B cell (primary cell): ENCODE results near the gene RPS6KA4. TPM values are rescaled to one million over a fixed set of nuclear protein-coding genes. Genes with fewer than 3 reads are reported as not detected.

Experiments used
- ATAC-seq: fragments of 200-7000 bp; cut with Tn5 transposase; one replicate; pipeline ENCODE4 v1.10.0; 2021; ENCODE audit warnings: low read depth, mild to moderate bottlenecking, moderate number of reproducible peaks, moderate library complexity
- CTCF ChIA-PET: fragments of 350-600 bp; sonication (Branson Sonifier 250); formaldehyde crosslinking; loops from one replicate; lab custom pipeline; 2021; ENCODE audit warnings: antibody characterized with exemption, inconsistent platforms; lab: Charles Lee
- POLR2A ChIA-PET: fragments of 350-600 bp; sonication (Branson Sonifier 250); formaldehyde crosslinking; loops from one replicate; lab custom pipeline; 2021; ENCODE audit warnings: antibody characterized with exemption; lab: Charles Lee
- DNase-seq: peaks from one replicate; pipeline ENCODE4 v3.0.0; 2013
- H2AFZ ChIP-seq: 2 replicates; pipeline ENCODE4 v1.6.1; 2012; ENCODE audit warnings: mild to moderate bottlenecking, low read depth, low read length; ENCODE audit not compliant: insufficient read depth, poor library complexity, severe bottlenecking
- H3K27ac ChIP-seq, 2 donors: 1 replicate in 1 of 2; 2 replicates in 1 of 2; pipeline ENCODE4 v1.5.1; 2012 to 2013; ENCODE audit warnings: low read length in 2 of 2, mild to moderate bottlenecking in 2 of 2, moderate library complexity in 1 of 2
- H3K27me3 ChIP-seq, 4 experiments: fragments of 200-600 bp in 1 of 4; sonication (generic) in 1 of 4; replicated peaks in 1 of 4; 1 replicate in 2 of 4; 2 replicates in 2 of 4; pipeline versions ENCODE4 v1.6.1 to v1.7.0; 2013 to 2016; ENCODE audit warnings: low read length in 3 of 4, mild to moderate bottlenecking in 2 of 4, mixed read lengths in 1 of 4, moderate library complexity in 1 of 4; ENCODE audit not compliant: insufficient read depth in 4 of 4, control insufficient read depth in 3 of 4; ENCODE audit errors: control extremely low read depth in 1 of 4
- H3K36me3 ChIP-seq, 2 experiments: replicated peaks in 1 of 2; 1 replicate in 1 of 2; 2 replicates in 1 of 2; pipeline versions ENCODE4 v1.6.1 to v1.7.1; 2013; ENCODE audit warnings: low read length in 1 of 2; ENCODE audit not compliant: insufficient read depth in 2 of 2, control insufficient read depth in 1 of 2; ENCODE audit errors: control extremely low read depth in 1 of 2, extremely low read depth in 1 of 2
- H3K4me1 ChIP-seq, 2 donors: fragments of 200-600 bp in 1 of 2; sonication (generic) in 1 of 2; 1 replicate in 1 of 2; 2 replicates in 1 of 2; pipeline versions ENCODE4 v1.5.1 to v1.6.1; 2013 to 2017; ENCODE audit warnings: low read length in 2 of 2; ENCODE audit not compliant: control insufficient read depth in 2 of 2, insufficient read depth in 2 of 2
- H3K4me2 ChIP-seq: replicated peaks from 2 replicates; pipeline ENCODE3; 2012; ENCODE audit warnings: mild to moderate bottlenecking, low read depth, low read length; ENCODE audit not compliant: poor library complexity, severe bottlenecking
- H3K4me3 ChIP-seq, 5 experiments: fragments of 200-600 bp in 1 of 5; sonication (generic) in 1 of 5; 1 replicate in 3 of 5; 2 replicates in 2 of 5; pipeline versions ENCODE4 v1.5.1 to v1.7.0; 2011 to 2016; ENCODE audit warnings: low read length in 4 of 5, mild to moderate bottlenecking in 4 of 5, low read depth in 2 of 5, control low read depth in 1 of 5, moderate library complexity in 1 of 5; ENCODE audit not compliant: insufficient read depth in 1 of 5; ENCODE audit errors: control extremely low read depth in 1 of 5, extremely low read depth in 1 of 5
- H3K79me2 ChIP-seq: fragments of 200-600 bp; sonication (generic); one replicate; pipeline ENCODE4 v1.6.0; 2016; ENCODE audit warnings: low read length; ENCODE audit not compliant: control insufficient read depth, insufficient read depth
- H3K9ac ChIP-seq: fragments of 200-600 bp; sonication (generic); 2 replicates; pipeline ENCODE4 v1.6.1; 2017; ENCODE audit warnings: mild to moderate bottlenecking, low read length, moderate library complexity
- H3K9me3 ChIP-seq, 3 donors: one replicate each; pipeline versions ENCODE4 v1.6.1 to v1.7.1; 2013; ENCODE audit warnings: low read length in 2 of 3; ENCODE audit not compliant: control insufficient read depth in 2 of 3, insufficient read depth in 1 of 3; ENCODE audit errors: control extremely low read depth in 1 of 3
- H4K20me1 ChIP-seq: 2 replicates; pipeline ENCODE4 v1.6.0; 2012; ENCODE audit warnings: mild to moderate bottlenecking, low read length; ENCODE audit not compliant: insufficient read depth, control insufficient read depth, poor library complexity, severe bottlenecking
- H3K27ac Mint-ChIP-seq: one replicate; pipeline ENCODE4 v1.8.0; 2021; ENCODE audit warnings: mixed read lengths
- H3K27me3 Mint-ChIP-seq: one replicate; pipeline ENCODE4 v1.8.0; 2021; ENCODE audit warnings: mixed read lengths
- H3K4me1 Mint-ChIP-seq: one replicate; pipeline ENCODE4 v1.8.0; 2021; ENCODE audit warnings: mixed read lengths
- H3K4me3 Mint-ChIP-seq: one replicate; pipeline ENCODE4 v1.8.0; 2021; ENCODE audit warnings: mixed read lengths
- H3K9me3 Mint-ChIP-seq: one replicate; pipeline ENCODE4 v1.8.0; 2022; ENCODE audit warnings: mixed read lengths; ENCODE audit not compliant: insufficient read depth
- EZH2 ChIP-seq: IDR thresholded peaks from 2 replicates; pipeline ENCODE4 v1.6.1; 2012; ENCODE audit warnings: borderline replicate concordance, low read depth, mild to moderate bottlenecking, moderate library complexity, low read length; ENCODE audit not compliant: insufficient read depth, poor library complexity, severe bottlenecking
- WGBS: methylation state at CpG from one replicate; pipeline ENCODE4 v1.1.5; 2013; ENCODE audit warnings: missing lambda C conversion rate; ENCODE audit not compliant: insufficient coverage; 5-methylcytosine and 5-hydroxymethylcytosine counted together
- intact Hi-C: fragments of 100-400 bp; cut with micrococcal nuclease; formaldehyde crosslinking; loops from one replicate; pipeline ENCODE4 v1.10.0; 2022
- polyA plus RNA-seq: library from polyadenylated mRNA; depleted of rRNA; stranded (reverse); fragments of >200 nt; gene quantifications from 2 replicates; pipeline ENCODE4 v1.2.3, GENCODE V29; 2012
- total RNA-seq, 2 donors: library from RNA; stranded (reverse); fragments of 120-200 nt in 1 of 2; gene quantifications; 1 replicate in 1 of 2; 2 replicates in 1 of 2; pipeline versions ENCODE4 v1.2.3 to v1.2.4, GENCODE V29; 2013 to 2022
- TF ChIP-seq, protein P1 (sequence below): fragments of 200-600 bp; IDR thresholded peaks from one replicate; pipeline ENCODE4 v1.8.0; 2022; ENCODE audit warnings: antibody characterized with exemption, mild to moderate bottlenecking

Gene RPS6KA4
- total and polyA plus RNA-seq, 2 donors (not counting 1 experiment from before 2014, with no cell fraction given) = 22.6 to 32.5 TPM

- Mint-ChIP-seq H3K27me3 (peaks cover 22% of the 10 kb centered on the region), H3K4me1 (no peaks in the 10 kb centered on the region), H3K9me3 (no peaks in the 10 kb centered on the region), H3K4me3 (no peak overlapping the region), H3K27ac (no peak overlapping the region)
- peaks cover 0 to 9% (median 4%) of the 10 kb centered on the region in 4 experiments for H3K27me3 ChIP-seq
- H3K36me3 ChIP-seq = no peaks in the 10 kb centered on the region
- no peaks in the 10 kb centered on the region for H4K20me1 ChIP-seq
- H3K27ac ChIP-seq = no peak overlapping the region
- H3K4me2 ChIP-seq = no peak overlapping the region
- TF ChIP-seq, protein P1, sequence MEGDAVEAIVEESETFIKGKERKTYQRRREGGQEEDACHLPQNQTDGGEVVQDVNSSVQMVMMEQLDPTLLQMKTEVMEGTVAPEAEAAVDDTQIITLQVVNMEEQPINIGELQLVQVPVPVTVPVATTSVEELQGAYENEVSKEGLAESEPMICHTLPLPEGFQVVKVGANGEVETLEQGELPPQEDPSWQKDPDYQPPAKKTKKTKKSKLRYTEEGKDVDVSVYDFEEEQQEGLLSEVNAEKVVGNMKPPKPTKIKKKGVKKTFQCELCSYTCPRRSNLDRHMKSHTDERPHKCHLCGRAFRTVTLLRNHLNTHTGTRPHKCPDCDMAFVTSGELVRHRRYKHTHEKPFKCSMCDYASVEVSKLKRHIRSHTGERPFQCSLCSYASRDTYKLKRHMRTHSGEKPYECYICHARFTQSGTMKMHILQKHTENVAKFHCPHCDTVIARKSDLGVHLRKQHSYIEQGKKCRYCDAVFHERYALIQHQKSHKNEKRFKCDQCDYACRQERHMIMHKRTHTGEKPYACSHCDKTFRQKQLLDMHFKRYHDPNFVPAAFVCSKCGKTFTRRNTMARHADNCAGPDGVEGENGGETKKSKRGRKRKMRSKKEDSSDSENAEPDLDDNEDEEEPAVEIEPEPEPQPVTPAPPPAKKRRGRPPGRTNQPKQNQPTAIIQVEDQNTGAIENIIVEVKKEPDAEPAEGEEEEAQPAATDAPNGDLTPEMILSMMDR = no peak
- TF ChIP-seq EZH2 = no peak
- no peak overlapping the region for H3K9ac ChIP-seq
- no peak for ATAC-seq
- no peak for DNase-seq
- CTCF ChIA-PET = interaction anchor here (0.6 kb wide), 1 partner anchor 296 kb away, joined by 3 read pairs; no protein-coding TSS in a partner anchor
- no peaks in the 10 kb centered on the region for H3K79me2 ChIP-seq
- no peak overlapping the region for H3K4me3 ChIP-seq
- no peaks in the 10 kb centered on the region for H3K4me1 ChIP-seq
- H2AFZ ChIP-seq = no peak overlapping the region
- intact Hi-C loops = no loop called here
- H3K9me3 ChIP-seq = peaks cover 0 to 6% (median 0%) of the 10 kb centered on the region in 3 donors
- POLR2A ChIA-PET = no interaction called here
- 60% methylated on average over 9 of the region's 10 CpGs for WGBS
These were observed 47.4 kb downstream of the RPS6KA4 start for GRCh38 chr11:64406221-64406946.

DNA sequence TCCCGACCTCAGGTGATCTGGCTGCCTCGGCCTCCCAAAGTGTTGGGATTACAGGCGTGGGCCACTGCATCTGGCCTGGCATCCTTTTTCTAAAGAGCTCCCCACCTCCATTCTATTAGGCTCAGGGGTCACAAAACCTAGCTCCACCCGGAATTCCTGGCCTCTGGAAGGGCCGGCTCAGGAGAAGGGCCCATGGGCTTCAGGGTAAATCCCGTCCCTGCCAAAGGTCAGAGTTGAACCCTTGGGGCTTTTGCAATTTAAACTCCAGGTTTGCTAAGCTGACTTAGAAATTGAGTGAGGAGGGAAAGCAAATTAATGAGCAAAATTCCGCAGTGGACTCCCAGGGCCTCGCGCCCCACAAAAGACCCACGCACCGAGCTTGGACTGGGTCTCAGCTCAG lies 48.3 kb downstream of the RPS6KA4 start:
- Histone ChIP-seq H3K79me2 (no peaks in the 10 kb centered on the region), H3K4me3 (no peak overlapping the region), H3K9ac (no peak overlapping the region), H3K27ac (no peak overlapping the region), H3K4me2 (no peak overlapping the region), H3K36me3 (no peaks in the 10 kb centered on the region), H3K9me3 (peaks cover 0 to 6% (median 0%) of the 10 kb centered on the region in 3 donors), H4K20me1 (no peaks in the 10 kb centered on the region), H3K27me3 (peaks cover 0 to 13% (median 5%) of the 10 kb centered on the region in 4 experiments), H2AFZ (no peak overlapping the region), H3K4me1 (no peaks in the 10 kb centered on the region)
- Mint-ChIP-seq H3K27ac (no peak overlapping the region), H3K27me3 (peaks cover 24% of the 10 kb centered on the region), H3K4me3 (no peak overlapping the region), H3K4me1 (no peaks in the 10 kb centered on the region), H3K9me3 (no peaks in the 10 kb centered on the region)
- ChIA-PET POLR2A (no interaction called here), CTCF (no interaction called here)
- WGBS = 92% methylated on average over 9 of the region's 11 CpGs
- DNase-seq (no peak), ATAC-seq (no peak)
- intact Hi-C loops = no loop called here
- TF ChIP-seq, protein P1 = no peak
- TF ChIP-seq EZH2 = no peak
